ENCODE results near the gene OXCT1.
A peak's percentile ranks its signal among the peaks of the same experiment; 100 is the strongest.
"Not testable (repeated sequence)": the region's sequence is repeated elsewhere in the genome, so short reads cannot be mapped to it uniquely, and the experiment has no call there.

OXCT1 gene

DNA sequence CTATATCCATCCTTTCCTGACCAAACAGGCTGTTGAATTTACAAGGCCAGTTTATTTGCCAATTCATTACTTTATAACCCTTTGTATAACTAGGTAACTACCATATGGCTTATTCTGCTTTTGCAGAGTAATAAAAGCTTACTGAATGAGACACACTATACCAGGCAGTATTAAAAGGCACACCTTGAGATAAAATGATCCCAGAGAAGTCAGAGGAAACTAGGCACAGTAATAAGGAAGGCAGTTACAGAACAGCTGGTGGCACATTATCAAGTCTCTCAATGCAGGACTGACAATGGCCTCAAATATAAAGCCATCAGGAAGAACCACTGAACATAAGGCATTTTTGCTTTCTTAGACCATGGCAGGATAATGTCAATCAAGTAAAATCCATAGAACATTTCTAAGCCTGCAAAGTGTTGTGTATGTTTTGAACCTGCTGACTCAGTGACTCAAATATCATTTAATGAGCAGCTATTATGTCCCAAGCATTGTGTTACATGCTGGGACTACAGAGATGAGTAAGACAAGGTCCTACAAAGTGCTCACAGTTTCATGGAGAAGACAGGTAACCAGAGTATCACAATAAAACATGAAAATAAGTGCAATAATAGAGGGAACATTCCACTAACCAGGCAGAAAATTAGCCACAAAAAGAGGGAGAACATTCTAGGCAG, 52.5 kb downstream of the OXCT1 start:
- DNase-seq (ENCODE audit: low read depth): no peak
- no peak overlapping the region for H3K9ac ChIP-seq (ENCODE audit: low read length)
- peaks cover 4% of the 10 kb centered on the region for H3K4me1 ChIP-seq (ENCODE audit: control insufficient read depth, insufficient read depth, low read length)
- no peaks in the 10 kb centered on the region for H3K36me3 ChIP-seq (ENCODE audit: control insufficient read depth, insufficient read depth, low read length, severe bottlenecking)
- no peaks in the 10 kb centered on the region for H3K9me3 ChIP-seq (ENCODE audit: control insufficient read depth, low read length)
- no peak overlapping the region for H3K4me3 ChIP-seq (ENCODE audit: low read length)
- no peaks in the 10 kb centered on the region for H3K27me3 ChIP-seq (replicated peaks; ENCODE audit: control insufficient read depth, insufficient read depth, low read length)

DNA sequence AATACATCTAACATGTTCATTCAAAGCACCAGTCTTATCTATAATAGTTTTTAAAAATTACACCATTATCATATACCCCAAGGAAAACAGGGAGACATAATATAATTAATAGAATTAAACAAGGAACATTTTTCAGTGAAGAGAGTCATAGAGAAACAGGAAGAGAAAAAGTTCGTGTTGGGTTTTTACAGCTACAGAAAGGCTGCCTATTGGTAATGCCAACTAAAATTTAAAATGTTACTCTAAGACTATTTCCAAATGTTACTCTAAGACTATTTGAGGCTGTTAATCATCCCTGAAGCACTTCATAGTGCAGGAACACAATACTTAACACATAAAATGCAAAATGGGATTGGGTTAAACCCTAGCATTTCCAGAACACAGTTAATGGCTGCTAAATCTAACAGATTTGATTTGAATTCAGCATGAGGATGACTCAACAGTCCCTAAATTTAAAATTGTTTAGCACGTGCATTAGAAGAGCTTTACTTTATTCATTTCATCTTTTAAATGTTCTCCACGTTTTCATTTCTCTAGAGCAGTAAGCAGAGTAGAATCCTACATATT, 54.5 kb downstream of the OXCT1 start:
- H3K36me3 ChIP-seq (ENCODE audit: control insufficient read depth, insufficient read depth, low read length, severe bottlenecking): no peaks in the 10 kb centered on the region
- H3K9me3 ChIP-seq (ENCODE audit: control insufficient read depth, low read length): no peaks in the 10 kb centered on the region
- H3K9ac ChIP-seq (ENCODE audit: low read length): no peak overlapping the region
- no peaks in the 10 kb centered on the region for H3K27me3 ChIP-seq (replicated peaks; ENCODE audit: control insufficient read depth, insufficient read depth, low read length)
- H3K4me3 ChIP-seq (ENCODE audit: low read length): no peak overlapping the region
- peaks cover 4% of the 10 kb centered on the region for H3K4me1 ChIP-seq (ENCODE audit: control insufficient read depth, insufficient read depth, low read length)
- no peak for DNase-seq (ENCODE audit: low read depth)

DNA sequence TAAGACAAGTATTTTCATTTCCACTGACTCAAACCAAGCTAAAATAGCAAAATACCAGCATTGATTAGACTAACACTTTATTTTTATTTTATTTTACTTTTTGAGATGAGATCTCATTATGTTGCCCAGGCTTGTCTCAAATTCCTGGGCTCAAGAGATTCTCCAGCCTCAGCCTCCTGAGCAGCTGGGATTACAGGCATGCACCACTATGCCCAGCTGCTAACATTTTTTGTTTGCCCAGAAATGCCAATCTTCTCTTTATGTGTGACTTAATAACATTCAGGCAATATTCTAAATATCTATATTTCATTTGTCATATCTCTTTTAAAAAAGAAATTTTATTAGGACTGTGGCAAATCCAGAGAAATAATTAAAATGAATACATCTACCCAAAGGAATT, 55.0 kb downstream of the OXCT1 start:
- no peaks in the 10 kb centered on the region for H3K9me3 ChIP-seq (ENCODE audit: control insufficient read depth, low read length)
- H3K4me1 ChIP-seq (ENCODE audit: control insufficient read depth, insufficient read depth, low read length): peaks cover 4% of the 10 kb centered on the region
- no peak overlapping the region for H3K4me3 ChIP-seq (ENCODE audit: low read length)
- DNase-seq (ENCODE audit: low read depth): peak; percentile 16
- no peaks in the 10 kb centered on the region for H3K36me3 ChIP-seq (ENCODE audit: control insufficient read depth, insufficient read depth, low read length, severe bottlenecking)
- no peak overlapping the region for H3K9ac ChIP-seq (ENCODE audit: low read length)
- H3K27me3 ChIP-seq (replicated peaks; ENCODE audit: control insufficient read depth, insufficient read depth, low read length): no peaks in the 10 kb centered on the region

GRCh38 chr5:41814306-41814705, 55.9 kb downstream of the OXCT1 start:
- H3K9me3 ChIP-seq (ENCODE audit: control insufficient read depth, low read length); H3K9ac ChIP-seq (ENCODE audit: low read length); H3K36me3 ChIP-seq (ENCODE audit: control insufficient read depth, insufficient read depth, low read length, severe bottlenecking); H3K4me3 ChIP-seq (ENCODE audit: low read length); H3K27me3 ChIP-seq (replicated peaks; ENCODE audit: control insufficient read depth, insufficient read depth, low read length); H3K4me1 ChIP-seq (ENCODE audit: control insufficient read depth, insufficient read depth, low read length); DNase-seq (ENCODE audit: low read depth): not testable (repeated sequence)

- DNase-seq (ENCODE audit: low read depth): no peak
- Histone ChIP-seq H3K4me1 (ENCODE audit: control insufficient read depth, insufficient read depth, low read length) (peaks cover 4% of the 10 kb centered on the region), H3K27me3 (replicated peaks; ENCODE audit: control insufficient read depth, insufficient read depth, low read length) (no peaks in the 10 kb centered on the region), H3K9ac (ENCODE audit: low read length) (no peak overlapping the region), H3K9me3 (ENCODE audit: control insufficient read depth, low read length) (no peaks in the 10 kb centered on the region), H3K4me3 (ENCODE audit: low read length) (no peak overlapping the region), H3K36me3 (ENCODE audit: control insufficient read depth, insufficient read depth, low read length, severe bottlenecking) (no peaks in the 10 kb centered on the region)
These were observed 58.1 kb downstream of the OXCT1 start for GRCh38 chr5:41812156-41812555.

GRCh38 chr5:41809128-41809527, 61.1 kb downstream of the OXCT1 start:
- no peaks in the 10 kb centered on the region for H3K36me3 ChIP-seq (ENCODE audit: control insufficient read depth, insufficient read depth, low read length, severe bottlenecking)
- H3K9me3 ChIP-seq (ENCODE audit: control insufficient read depth, low read length): no peaks in the 10 kb centered on the region
- H3K4me1 ChIP-seq (ENCODE audit: control insufficient read depth, insufficient read depth, low read length): no peaks in the 10 kb centered on the region
- no peaks in the 10 kb centered on the region for H3K27me3 ChIP-seq (replicated peaks; ENCODE audit: control insufficient read depth, insufficient read depth, low read length)
- no peak overlapping the region for H3K9ac ChIP-seq (ENCODE audit: low read length)
- DNase-seq (ENCODE audit: low read depth): no peak
- H3K4me3 ChIP-seq (ENCODE audit: low read length): no peak overlapping the region

- no peak overlapping the region for H3K4me3 ChIP-seq (ENCODE audit: low read length)
- H3K27me3 ChIP-seq (replicated peaks; ENCODE audit: control insufficient read depth, insufficient read depth, low read length): no peaks in the 10 kb centered on the region
- DNase-seq (ENCODE audit: low read depth): no peak
- H3K36me3 ChIP-seq (ENCODE audit: control insufficient read depth, insufficient read depth, low read length, severe bottlenecking): no peaks in the 10 kb centered on the region
- no peaks in the 10 kb centered on the region for H3K4me1 ChIP-seq (ENCODE audit: control insufficient read depth, insufficient read depth, low read length)
- H3K9ac ChIP-seq (ENCODE audit: low read length): no peak overlapping the region
- no peaks in the 10 kb centered on the region for H3K9me3 ChIP-seq (ENCODE audit: control insufficient read depth, low read length)
These were observed 61.9 kb downstream of the OXCT1 start for GRCh38 chr5:41808294-41808693.

- no peak for DNase-seq (ENCODE audit: low read depth)
- H3K4me3 ChIP-seq (ENCODE audit: low read length): no peak overlapping the region
- no peaks in the 10 kb centered on the region for H3K27me3 ChIP-seq (replicated peaks; ENCODE audit: control insufficient read depth, insufficient read depth, low read length)
- no peak overlapping the region for H3K9ac ChIP-seq (ENCODE audit: low read length)
- H3K9me3 ChIP-seq (ENCODE audit: control insufficient read depth, low read length): no peaks in the 10 kb centered on the region
- peaks cover 36% of the 10 kb centered on the region for H3K4me1 ChIP-seq (ENCODE audit: control insufficient read depth, insufficient read depth, low read length)
- H3K36me3 ChIP-seq (ENCODE audit: control insufficient read depth, insufficient read depth, low read length, severe bottlenecking): peaks cover 6% of the 10 kb centered on the region
These were observed 72.6 kb downstream of the OXCT1 start for GRCh38 chr5:41797662-41798061.

DNA sequence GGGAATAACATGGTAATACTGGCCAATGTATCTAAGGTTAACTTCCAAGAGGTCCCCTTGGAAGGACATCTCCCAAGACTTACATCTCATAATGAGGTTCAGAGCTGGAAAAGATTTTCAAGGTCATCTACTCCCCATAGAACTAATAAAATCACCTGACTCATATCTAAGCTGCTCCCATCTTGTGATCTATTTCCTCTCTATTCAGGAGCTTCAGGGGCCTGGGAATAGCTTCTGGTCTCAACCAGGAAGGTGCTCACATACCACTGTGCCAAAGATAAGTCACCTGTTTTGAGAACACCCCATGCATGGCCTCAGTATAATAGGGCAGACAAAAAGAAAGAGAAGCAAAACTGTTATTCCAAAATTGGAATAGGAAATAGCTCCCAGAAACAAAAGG, 74.2 kb downstream of the OXCT1 start:
- Histone ChIP-seq H3K27me3 (replicated peaks; ENCODE audit: control insufficient read depth, insufficient read depth, low read length) (no peaks in the 10 kb centered on the region), H3K36me3 (ENCODE audit: control insufficient read depth, insufficient read depth, low read length, severe bottlenecking) (peaks cover 6% of the 10 kb centered on the region), H3K4me3 (ENCODE audit: low read length) (no peak overlapping the region), H3K9me3 (ENCODE audit: control insufficient read depth, low read length) (no peaks in the 10 kb centered on the region), H3K4me1 (ENCODE audit: control insufficient read depth, insufficient read depth, low read length) (peaks cover 36% of the 10 kb centered on the region), H3K9ac (ENCODE audit: low read length) (no peak overlapping the region)
- no peak for DNase-seq (ENCODE audit: low read depth)

GRCh38 chr5:41795125-41795524, 75.1 kb downstream of the OXCT1 start:
- no peak overlapping the region for H3K9ac ChIP-seq (ENCODE audit: low read length)
- no peak overlapping the region for H3K4me3 ChIP-seq (ENCODE audit: low read length)
- DNase-seq (ENCODE audit: low read depth): no peak
- H3K27me3 ChIP-seq (replicated peaks; ENCODE audit: control insufficient read depth, insufficient read depth, low read length): no peaks in the 10 kb centered on the region
- peaks cover 37% of the 10 kb centered on the region for H3K4me1 ChIP-seq (ENCODE audit: control insufficient read depth, insufficient read depth, low read length)
- no peaks in the 10 kb centered on the region for H3K9me3 ChIP-seq (ENCODE audit: control insufficient read depth, low read length)
- H3K36me3 ChIP-seq (ENCODE audit: control insufficient read depth, insufficient read depth, low read length, severe bottlenecking): peaks cover 5% of the 10 kb centered on the region

- Histone ChIP-seq H3K4me3 (ENCODE audit: low read length) (peak overlapping the region; percentile 43), H3K36me3 (ENCODE audit: control insufficient read depth, insufficient read depth, low read length, severe bottlenecking) (no peaks in the 10 kb centered on the region), H3K9me3 (ENCODE audit: control insufficient read depth, low read length) (no peaks in the 10 kb centered on the region), H3K27me3 (replicated peaks; ENCODE audit: control insufficient read depth, insufficient read depth, low read length) (no peaks in the 10 kb centered on the region), H3K9ac (ENCODE audit: low read length) (peak overlapping the region; percentile 33), H3K4me1 (ENCODE audit: control insufficient read depth, insufficient read depth, low read length) (peaks cover 41% of the 10 kb centered on the region)
- DNase-seq (ENCODE audit: low read depth): peak; percentile 95
These were observed 75.8 kb downstream of the OXCT1 start for GRCh38 chr5:41794471-41794870.

Data from adipocyte (in vitro differentiated cells).